Ureter (tissue), 1 donor: Measurements from ENCODE around the gene PDK2. TPM values are rescaled to one million over a fixed set of nuclear protein-coding genes. Genes with fewer than 3 reads are reported as not detected.

ENCODE experiments used
- DNase-seq: peaks from one replicate; pipeline ENCODE4 v3.0.0-alpha.2; 2020; ENCODE audit warnings: low spot score
- total RNA-seq: library from RNA; stranded (reverse); gene quantifications from one replicate; pipeline ENCODE4 v1.2.4, GENCODE V29; 2023
- donor health status: DM: yes; HTN: yes; CAD: no.

The PDK2 gene
- total RNA-seq, 1 donor from 2014 or later: 25.7 TPM

DNA sequence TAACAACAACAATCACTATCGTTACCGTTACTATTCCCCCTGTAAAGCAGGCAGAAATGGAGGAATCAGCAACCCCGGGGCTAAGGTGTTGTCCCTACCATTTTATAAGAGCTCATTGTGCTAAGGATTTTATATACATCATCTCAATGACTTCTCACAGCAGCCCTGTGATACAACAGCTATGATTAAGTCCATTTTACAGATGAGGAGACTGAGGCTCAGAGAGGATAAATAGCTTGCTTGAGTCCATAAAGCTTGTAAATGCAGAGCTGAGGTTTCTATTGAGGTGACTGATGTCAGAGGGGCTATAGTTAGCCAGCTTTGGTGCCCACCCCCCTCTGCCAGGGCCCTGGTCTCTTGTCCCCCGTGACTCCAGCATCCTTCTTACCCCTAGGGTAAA, 16.7 kb upstream of the PDK2 start:
- DNase-seq: no peak

DNA sequence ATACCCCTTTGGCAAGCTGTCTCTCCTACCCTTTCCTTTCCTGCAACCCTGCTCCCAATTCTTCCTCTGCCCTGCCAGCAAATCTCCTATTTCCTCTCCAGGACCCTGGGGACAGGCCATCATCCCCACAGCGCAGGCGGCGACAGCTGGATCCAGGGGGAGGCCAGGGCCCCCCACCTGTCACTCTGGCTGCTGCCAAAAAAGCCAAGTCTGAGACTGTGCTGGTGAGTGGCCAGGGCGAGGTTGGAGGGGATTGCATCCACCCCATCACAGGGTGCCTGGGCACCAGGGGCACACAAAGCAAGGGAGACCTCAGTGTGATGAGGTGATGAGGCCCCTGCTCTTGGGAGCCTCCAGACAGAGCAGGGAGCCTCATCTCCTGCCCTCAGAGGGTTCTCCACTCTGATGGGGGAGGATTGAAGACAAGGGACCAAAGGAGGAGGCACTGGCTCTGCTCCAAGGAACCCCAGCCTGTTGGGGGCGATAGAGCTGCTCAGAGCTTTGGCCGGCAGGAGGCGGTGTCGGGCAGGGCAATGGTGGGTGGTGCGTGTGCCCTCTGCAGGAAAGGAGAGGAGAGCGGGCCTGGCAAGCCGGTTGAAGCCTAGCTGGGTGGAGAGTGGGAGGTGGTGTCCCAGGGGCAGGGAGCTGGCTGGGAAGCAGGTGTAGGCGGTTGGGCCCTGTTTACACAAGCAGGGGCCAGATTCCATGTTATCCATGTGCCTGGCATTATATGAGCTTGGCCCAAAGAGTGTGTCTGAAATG, 15.6 kb upstream of the PDK2 start:
- no peak for DNase-seq

DNA sequence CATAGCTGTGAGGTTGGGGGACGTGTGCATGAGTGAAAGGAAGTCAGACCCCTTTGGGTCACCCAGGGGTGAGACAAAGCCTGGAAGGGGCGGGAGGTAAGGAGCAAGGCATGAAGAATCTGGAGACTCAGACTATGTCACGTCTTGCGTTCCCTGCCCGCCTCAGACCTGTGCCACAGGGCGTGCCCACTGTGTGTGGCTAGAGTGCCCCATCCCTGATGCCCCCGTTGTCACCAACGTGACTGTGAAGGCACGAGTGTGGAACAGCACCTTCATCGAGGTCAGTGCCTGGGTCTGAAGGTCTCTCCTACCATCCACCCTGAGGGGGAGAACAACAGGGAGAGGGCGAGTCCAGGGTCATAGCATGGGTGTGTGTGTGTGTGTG, 15.1 kb upstream of the PDK2 start:
- no peak for DNase-seq

DNA sequence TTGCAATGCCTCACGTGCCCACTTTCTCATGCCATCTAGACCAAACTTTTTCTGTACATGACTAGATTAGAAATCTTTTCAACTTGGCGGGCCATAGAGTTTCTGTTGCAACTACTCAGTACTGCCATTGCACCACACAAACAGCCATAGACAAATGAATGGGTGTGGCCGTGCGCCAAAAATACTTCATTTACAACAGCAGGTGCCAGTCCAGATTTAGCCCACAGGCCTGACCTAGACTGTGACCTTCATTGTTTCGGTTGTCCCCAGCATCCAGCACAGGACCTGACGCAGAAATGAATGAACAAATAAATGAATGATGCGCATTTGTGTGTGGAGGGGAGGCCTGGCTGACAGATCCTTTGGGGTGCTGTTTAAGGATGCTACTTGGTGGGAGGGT, 14.3 kb upstream of the PDK2 start:
- no peak for DNase-seq

DNA sequence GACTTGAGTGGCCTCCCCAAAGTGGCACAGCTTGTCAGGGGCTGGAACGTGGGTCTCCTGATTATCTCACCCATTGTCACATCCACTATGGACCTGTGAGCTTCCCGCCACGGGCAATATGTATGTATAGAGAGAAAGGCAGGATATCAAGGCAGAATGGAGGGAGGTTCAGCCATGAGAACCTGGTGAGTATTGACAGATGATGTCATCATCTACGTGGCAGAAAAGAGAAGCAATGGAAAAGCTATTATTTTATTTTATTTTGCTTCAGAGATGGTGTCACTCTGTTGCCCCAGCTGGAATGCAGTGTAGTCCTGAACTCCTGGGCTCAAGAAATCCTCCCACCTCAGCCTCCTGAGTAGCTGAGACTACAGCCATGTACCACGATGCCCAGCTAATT, 13.4 kb upstream of the PDK2 start:
- DNase-seq: no peak

DNA sequence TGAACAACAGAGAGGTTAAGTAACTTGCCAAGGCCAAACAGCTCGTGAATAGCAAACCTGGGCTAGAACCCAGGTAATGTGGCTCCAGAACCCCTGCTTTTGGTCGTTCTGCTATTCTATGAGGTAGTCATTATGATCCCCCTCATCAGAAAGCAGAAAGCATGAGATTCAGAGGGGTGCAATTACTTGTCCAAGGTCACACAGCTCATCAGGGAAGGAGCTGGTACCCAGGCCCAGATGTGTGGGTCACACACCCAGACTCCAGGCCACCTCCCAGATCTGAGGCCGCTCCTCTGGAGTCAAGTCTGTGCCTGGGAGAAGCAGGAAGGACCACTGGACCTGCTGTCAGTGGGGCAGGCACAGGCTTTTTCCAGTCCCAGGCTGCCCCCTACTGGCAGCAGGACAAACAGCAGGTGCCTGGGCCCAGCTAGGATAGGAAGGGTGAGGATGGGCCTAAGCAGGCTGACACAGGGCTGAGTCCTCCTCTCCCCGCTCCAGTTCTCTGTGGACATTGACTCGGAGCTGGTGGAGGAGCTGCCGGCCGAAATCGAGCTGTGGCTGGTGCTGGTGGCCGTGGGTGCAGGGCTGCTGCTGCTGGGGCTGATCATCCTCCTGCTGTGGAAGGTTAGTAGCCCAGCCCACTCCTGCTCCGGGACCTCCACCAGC, 7.8 kb upstream of the PDK2 start:
- peak; percentile 76 for DNase-seq

DNA sequence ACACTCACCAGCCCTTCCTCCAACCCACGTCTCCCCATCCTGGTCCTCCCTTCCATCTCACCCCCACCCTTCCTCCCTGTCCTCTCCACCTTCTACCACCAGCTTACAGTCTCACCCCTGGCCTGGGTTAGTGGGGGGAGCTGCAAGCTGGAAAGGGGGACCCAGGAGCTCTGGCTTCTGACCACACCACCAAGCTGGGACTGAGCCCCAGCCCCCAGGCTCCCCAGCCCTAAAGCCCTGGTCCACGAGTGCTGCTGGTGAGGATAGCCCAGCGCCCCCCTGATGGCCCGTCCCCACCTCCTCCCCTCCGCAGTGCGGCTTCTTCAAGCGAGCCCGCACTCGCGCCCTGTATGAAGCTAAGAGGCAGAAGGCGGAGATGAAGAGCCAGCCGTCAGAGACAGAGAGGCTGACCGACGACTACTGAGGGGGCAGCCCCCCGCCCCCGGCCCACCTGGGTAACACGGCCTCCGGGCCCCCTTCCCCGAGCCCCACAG, 7.2 kb upstream of the PDK2 start:
- DNase-seq: no peak

DNA sequence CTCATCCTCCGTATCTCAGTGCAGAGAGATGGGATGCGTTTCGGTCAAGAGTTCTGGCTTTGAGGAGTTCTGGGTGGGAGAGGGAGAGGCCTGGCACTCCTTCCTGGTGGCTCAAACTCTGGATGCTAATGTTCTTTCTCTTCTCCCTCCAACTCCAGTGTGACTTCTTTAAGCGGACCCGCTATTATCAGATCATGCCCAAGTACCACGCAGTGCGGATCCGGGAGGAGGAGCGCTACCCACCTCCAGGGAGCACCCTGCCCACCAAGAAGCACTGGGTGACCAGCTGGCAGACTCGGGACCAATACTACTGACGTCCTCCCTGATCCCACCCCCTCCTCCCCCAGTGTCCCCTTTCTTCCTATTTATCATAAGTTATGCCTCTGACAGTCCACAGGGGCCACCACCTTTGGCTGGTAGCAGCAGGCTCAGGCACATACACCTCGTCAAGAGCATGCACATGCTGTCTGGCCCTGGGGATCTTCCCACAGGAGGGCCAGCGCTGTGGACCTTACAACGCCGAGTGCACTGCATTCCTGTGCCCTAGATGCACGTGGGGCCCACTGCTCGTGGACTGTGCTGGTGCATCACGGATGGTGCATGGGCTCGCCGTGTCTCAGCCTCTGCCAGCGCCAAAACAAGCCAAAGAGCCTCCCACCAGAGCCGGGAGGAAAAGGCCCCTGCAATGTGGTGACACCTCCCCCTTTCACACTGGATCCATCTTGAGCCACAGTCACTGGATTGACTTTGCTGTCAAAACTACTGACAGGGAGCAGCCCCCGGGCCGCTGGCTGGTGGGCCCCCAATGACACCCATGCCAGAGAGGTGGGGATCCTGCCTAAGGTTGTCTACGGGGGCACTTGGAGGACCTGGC, 6.0 kb upstream of the PDK2 start:
- no peak for DNase-seq

DNA sequence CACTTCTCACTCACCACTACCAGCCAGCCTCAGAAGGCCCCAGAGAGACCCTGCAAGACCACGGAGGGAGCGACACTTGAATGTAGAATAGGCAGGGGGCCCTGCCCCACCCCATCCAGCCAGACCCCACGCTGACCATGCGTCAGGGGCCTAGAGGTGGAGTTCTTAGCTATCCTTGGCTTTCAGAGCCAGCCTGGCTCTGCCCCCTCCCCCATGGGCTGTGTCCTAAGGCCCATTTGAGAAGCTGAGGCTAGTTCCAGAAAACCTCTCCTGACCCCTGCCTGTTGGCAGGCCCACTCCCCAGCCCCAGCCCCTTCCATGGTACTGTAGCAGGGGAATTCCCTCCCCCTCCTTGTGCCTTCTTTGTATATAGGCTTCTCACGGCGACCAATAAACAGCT, 5.1 kb upstream of the PDK2 start:
- DNase-seq: no peak

DNA sequence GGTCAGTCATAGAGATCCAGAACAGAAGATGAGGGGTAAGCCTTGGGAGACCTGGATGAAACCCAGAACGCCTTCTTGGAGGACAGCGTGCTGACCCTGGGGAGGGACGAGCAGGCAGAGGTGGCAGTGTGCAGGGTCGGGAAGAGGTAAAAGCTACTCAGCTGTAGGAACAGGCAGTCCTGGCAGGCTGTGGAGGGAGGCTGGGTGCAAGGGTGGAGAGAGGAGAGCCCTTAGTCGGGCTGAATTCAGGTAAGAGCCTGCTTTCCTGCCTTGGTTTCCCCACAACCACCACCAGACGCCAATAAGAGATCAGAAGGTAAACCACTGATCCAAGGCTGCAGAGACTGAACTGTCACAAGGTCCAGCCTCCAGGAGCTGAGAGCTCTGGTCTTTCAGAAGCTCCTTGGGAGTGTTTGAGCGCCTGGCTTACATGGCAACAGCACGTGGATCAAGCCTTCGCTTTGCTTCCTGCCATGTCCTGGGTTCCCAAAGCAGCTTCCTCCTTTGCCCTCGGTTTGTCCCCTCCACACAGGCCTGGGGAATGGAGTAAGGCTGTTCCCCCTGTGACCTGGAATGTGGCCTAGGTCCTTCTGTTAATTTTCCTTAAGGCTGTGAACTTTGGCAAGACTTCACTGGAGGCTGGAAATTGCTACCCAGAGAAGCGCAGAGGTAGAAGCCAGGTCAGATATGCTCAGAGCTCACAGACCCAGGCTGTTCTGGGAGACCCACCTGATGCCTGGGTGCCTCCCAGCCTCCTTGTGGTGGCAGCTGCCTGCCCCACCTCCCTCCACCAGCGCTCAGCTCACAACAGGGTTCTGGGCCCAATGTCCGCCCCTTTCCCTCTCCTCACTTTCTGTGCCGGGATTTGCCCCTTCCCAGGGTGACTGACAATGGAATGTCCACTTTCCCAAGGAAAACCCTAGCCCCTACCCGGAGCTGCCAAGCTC, 3.9 kb upstream of the PDK2 start:
- no peak for DNase-seq

DNA sequence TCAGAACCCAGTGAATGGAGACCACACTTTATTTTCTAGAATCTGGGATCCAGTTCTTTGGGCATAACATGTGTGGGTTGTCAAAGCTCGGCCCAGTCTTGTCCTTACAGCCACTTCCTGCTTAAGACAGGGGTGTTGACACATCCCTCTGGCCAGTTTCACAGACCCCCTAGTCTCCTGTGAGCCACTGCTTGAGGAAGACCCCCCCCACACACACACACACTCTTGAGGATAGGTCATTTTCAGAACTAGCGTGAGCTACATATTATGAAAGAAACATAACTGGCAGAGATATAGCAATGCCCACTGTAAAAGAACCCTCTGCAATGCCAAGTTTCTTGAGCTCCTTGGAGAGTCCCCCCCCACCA, 3.2 kb upstream of the PDK2 start:
- no peak for DNase-seq

DNA sequence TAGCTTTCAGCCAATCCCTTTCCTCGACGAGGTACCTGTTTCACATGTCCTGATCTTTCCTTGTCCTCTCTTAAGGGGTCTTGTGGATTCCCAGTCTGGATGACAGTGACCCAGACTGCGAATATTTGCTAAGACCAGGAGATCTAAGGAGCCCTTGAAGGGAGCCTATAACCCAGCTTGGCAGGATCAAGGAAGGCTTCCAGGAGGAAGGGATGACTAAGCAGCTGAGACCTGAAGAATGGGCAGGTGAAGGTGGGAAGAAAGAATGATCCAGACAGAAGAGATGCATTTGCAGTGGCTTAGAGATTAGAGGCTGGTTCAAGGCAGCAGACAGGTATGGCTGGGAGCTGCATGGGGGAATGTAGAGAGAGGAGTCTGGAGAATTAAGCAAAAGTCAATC, 1.9 kb upstream of the PDK2 start:
- no peak for DNase-seq

DNA sequence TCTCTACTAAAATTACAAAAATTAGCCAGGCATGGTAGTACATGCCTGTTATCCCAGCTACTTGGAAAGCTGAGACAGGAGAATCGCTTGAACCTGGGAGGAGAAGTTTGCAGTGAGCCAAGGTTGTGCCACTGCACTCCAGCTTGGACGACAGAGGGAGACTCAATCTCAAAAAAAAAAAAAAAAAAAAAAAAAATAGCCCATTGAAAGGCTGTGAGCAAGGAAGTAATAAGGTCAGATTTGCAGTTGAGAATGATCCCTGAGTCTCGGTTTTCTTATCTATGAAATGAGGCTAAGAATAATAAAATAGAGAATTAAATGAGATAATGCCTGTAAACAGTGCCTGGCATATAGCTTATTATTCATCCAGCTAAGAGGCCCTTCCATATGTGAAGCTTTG, 1.3 kb upstream of the PDK2 start:
- no peak for DNase-seq

DNA sequence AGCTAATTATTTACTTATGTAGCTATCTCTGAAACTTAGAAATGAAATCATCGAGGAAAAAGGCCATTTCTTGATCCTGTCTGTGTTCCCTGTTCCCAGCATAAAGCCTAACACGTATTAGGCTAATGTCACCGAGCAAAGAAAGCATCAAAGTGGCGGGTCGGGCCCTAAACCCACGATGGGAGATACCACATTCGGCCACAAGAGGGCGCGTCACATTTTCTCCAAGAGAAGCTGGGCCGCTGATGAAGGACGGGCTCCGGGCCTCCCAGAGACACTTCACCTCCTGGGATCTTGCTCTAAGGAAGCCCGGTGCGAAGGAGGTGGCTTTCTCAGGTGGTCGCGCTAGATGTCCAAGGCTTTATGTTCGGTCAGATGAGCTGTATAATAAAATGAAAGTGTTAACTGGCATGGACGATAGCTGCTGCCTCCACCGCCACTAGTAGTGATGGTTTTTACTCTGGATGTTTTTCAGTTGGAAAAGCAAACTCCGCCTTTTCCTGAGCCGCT, 853 bp upstream of the PDK2 start:
- peak; percentile 92 for DNase-seq

DNA sequence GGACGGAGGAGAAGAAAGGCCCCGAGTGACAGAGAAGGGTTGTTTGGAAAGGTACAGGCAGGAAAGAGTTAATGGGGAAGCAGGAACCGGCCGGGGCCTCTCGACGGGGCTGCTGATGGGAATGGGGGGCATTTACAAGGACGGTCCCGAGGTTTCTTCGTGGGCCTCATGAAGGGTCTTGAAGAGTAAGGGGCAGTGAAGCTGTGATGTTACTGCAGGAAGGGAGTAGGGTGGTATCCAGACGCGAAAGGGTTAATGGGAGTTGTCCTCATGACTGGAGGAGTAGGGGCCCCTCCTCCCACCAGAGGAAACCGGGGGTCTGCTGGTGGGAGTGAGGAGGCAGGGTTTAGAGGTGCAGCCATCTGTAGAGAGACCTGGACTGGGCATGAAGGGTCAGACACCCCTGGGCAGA, 481 bp downstream of the PDK2 start:
- no peak for DNase-seq

DNA sequence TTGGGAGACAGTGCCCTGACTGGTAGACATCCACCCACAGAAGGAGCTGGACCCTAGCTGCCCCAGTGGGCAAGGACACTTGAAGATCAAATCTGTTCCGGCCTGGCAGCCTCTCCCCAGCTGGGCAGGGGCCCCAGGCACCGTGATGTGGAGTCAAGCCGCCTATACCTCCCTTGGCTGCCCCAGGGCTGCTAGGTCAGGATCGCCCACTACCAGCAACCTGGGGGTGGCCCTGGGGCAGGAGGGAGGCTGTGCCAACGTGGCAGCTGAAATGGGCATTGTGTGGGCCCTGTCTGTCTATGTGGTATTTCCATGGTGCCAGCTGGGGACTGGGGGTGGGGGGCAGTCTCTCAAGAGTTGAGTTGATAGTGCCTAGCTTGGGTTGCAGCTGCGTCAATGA, 941 bp downstream of the PDK2 start:
- DNase-seq: no peak

DNA sequence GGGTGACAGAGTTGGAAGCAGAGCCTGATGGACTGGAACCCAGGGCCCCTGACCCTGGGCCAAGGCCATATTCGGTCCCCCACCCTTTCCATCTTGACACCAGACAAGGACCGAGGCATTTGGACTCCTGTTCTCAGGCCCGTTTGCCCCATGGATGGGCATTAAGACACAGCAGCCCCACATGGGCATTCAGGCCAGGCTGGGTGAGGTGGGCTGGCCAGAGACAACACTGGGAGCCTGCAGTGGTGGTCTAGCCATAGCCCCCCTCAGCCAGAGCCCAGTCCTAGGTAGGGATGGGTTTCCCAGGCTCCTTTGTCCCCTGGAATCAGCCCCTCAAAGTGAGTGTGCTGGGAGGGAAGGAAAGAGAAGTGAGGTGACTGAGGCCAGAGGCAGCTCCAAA, 1.6 kb downstream of the PDK2 start:
- no peak for DNase-seq

DNA sequence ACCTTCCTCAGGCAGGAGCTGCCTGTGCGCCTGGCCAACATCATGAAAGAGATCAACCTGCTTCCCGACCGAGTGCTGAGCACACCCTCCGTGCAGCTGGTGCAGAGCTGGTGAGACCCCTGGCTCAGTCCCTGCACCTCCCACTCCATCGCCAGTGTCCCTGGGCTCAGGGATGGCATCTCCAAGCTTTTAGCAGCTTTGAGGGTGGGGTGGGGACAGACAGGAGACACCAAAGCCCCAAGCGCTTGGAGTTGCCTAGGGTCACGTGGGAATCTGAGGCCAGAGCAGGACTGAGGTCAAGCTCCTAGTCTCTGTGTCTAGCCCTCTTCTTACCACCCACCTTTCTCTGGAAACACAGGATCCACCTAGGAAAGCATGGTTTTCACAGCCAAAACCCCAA, 2.3 kb downstream of the PDK2 start:
- DNase-seq: no peak

DNA sequence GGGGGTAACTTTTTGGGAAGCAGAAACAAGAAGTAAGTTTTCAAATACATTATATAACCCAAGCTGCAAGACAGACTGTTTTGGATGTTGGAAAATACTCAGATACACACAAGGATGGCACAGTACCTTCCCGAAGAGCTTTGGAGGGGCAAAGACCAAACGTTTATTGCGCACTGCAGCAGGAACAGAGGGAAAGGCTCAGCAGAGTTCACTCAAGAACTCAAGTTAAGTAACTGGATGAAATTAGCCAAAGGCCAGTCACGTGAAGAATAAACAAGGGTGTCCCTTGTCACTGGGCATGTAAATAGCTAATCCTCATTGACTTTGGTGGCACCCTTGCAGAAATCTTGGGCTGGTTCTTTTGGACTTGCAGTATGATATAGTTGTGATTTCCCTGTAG, 2.8 kb downstream of the PDK2 start:
- no peak for DNase-seq

DNA sequence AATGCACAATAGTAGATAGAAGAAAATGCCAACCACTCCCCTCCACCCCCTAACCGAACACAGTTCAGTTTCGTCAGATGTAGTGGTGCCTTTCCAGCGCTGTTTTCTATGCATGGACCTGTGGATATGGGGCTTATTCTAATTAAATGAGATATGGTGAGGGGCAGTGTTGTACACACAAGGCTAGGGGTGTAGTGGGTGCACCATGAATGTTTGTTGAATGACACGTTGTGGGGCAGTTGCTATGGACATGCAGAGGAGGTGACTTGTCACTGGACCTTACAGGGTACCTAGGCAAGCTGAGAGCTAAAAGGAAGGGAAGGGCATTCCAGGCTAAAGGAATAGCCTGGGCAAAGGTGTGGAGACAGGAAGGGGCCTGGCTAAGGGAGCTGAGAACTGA, 3.4 kb downstream of the PDK2 start:
- DNase-seq: no peak

DNA sequence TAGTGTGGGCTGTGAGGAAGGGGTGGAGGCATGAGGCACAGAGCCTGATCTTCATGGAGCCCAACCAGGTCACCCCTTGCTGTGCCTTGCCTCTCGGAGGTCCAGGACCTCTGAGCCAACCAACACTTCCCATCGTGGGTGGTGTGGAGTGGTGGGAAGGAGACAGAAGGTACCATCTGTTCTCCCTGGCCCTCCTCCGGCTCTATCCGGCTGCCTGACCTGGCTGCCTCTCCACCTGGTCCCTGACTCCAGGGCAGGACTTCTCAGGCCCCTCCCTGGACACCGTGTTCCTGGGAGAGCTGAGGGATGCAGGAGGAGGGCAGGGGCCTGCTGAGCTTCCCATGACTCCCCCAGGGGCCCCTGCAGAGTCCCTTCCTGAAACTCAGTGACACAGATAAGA, 3.9 kb downstream of the PDK2 start:
- no peak for DNase-seq
